Measurements from ENCODE around the gene CCNQ. TPM values are rescaled to one million over a fixed set of nuclear protein-coding genes. Genes with fewer than 3 reads are reported as not detected.

Gene CCNQ
- polyA plus RNA-seq, 1 of the 3 experiments (the other 2 are of a cell fraction) = 45.3 TPM

DNA sequence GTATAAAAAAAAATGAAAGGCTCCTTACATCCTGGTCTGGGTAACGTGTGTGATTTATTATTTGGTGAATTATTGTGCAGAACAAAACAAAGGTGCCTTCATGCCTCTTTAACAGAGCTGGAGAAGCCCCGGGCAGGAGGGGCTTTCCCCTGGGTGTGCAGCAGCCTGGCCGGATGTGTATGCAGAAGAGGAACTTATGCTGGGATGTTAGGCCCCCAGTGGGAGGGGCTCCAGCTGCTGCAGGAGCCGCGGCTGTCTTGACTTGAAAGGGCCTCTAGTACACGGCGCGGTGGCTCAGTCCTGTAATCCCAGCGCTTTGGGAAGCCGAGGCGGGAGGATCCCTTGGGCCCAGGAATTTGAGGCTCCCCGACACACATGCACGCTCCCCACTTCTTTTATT lies 16.0 kb downstream of the CCNQ start:
- Histone ChIP-seq H3K36me3 (replicated peaks in 1 of 2; ENCODE audit: control insufficient read depth in 1 of 2, insufficient read depth in 2 of 2, low read length in 1 of 2) (no peaks in the 10 kb centered on the region), H2AFZ (ENCODE audit: low read depth) (no peak overlapping the region), H3K9me2 (no peaks in the 10 kb centered on the region), H3K4me1 (ENCODE audit: control insufficient read depth in 1 of 2, insufficient read depth in 2 of 2, low read depth in 1 of 2, low read length in 1 of 2) (no peaks in the 10 kb centered on the region; a peak in 1 of 4 replicates), H3K4me3 (ENCODE audit: low read depth in 2 of 2, low read length in 1 of 2) (no peak overlapping the region), H3K9ac (no peak overlapping the region), H3K9me3 (no peaks in the 10 kb centered on the region), H4K20me1 (ENCODE audit: insufficient read depth) (no peaks in the 10 kb centered on the region), H3K4me2 (no peak overlapping the region), H3F3A (replicated peaks; ENCODE audit: insufficient read depth) (no peaks in the 10 kb centered on the region), H3K79me2 (ENCODE audit: insufficient read depth) (no peaks in the 10 kb centered on the region), H3K27ac (ENCODE audit: low read depth in 2 of 2, low read length in 1 of 2) (no peak overlapping the region; a peak in 1 of 4 replicates), H3K27me3 (ENCODE audit: insufficient read depth) (peaks cover 50% of the 10 kb centered on the region)
- no peak for TF ChIP-seq RCOR1 (IDR thresholded peaks at IDR 0.05; ENCODE audit: low read length)
- TF ChIP-seq EP300 (IDR thresholded peaks at IDR 0.05; ENCODE audit: borderline replicate concordance in 1 of 2, low read depth in 1 of 2, low read length in 1 of 2) = no peak
- no peak for TF ChIP-seq ELF1 (IDR thresholded peaks at IDR 0.05)
- no peak for TF ChIP-seq JUND (IDR thresholded peaks at IDR 0.05)
- no peak for TF ChIP-seq TCF12 (IDR thresholded peaks at IDR 0.05)
- no peak for TF ChIP-seq REST (IDR thresholded peaks at IDR 0.05; ENCODE audit: low read depth, low read length)
- no peak for TF ChIP-seq RAD21 (IDR thresholded peaks at IDR 0.05; ENCODE audit: low read length)
- no peak for TF ChIP-seq GABPA (IDR thresholded peaks at IDR 0.05; ENCODE audit: low read depth)
- no peak for TF ChIP-seq SMC3 (IDR thresholded peaks at IDR 0.05; ENCODE audit: low read depth, low read length)
- TF ChIP-seq FOSL2 (IDR thresholded peaks at IDR 0.05; ENCODE audit: borderline replicate concordance, low read depth) = no peak
- ChIA-PET CTCF (interaction anchor here (1.2 kb wide), 1 partner anchor 62 kb away, joined by 4 read pairs; no protein-coding TSS in a partner anchor), POLR2A (no interaction called here)
- 64% methylated on average over 9 of the region's 13 CpGs for WGBS (ENCODE audit: low lambda C conversion rate)
- DNase-seq = peak; percentile 65

DNA sequence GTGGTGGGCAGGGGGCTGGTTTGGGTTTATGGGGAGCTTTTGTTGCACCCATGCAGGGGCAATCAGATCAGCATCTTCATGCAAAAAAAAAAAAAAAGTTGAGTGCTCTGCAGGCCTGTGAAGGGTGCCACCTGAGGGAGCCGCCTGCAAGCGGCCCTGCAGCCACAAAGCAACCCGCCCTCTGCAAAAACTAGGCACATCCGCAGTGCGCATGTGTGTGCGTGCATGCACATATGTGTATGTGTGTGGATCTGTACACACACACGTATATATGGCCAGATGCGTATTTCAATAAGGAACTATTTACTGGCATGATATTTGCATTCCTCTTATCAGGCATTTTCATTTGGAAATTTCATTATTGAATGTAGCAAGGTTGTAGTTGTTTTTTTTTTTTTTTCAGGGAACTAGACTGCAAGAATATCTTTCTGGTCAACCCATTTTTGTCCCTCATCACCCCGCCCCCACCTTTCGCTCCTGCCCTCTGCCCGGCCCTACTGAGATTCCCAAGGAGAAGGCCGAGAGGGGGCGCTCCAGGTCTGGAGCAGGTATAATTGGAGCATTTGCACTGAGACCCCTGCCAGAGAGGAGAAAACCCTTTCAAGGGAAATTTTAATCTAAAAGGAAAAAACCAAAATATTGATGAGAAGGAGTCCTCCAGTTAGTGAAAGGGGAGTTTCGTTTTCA lies 18.1 kb downstream of the CCNQ start:
- no peak overlapping the region for H3K27ac ChIP-seq (ENCODE audit: low read depth in 2 of 2, low read length in 1 of 2)
- H3K9me3 ChIP-seq = no peaks in the 10 kb centered on the region
- H3K9me2 ChIP-seq = no peaks in the 10 kb centered on the region
- H3K27me3 ChIP-seq (ENCODE audit: insufficient read depth) = peaks cover 63% of the 10 kb centered on the region
- no peaks in the 10 kb centered on the region for H3K79me2 ChIP-seq (ENCODE audit: insufficient read depth)
- no peak overlapping the region for H3K4me2 ChIP-seq
- H2AFZ ChIP-seq (ENCODE audit: low read depth) = no peak overlapping the region
- WGBS (ENCODE audit: low lambda C conversion rate) = 55% methylated on average over 11 of the region's 14 CpGs
- DNase-seq = no peak
- no peak overlapping the region for H3K4me3 ChIP-seq (ENCODE audit: low read depth in 2 of 2, low read length in 1 of 2)
- H3K4me1 ChIP-seq (ENCODE audit: control insufficient read depth in 1 of 2, insufficient read depth in 2 of 2, low read depth in 1 of 2, low read length in 1 of 2) = peaks cover 0 to 13% of the 10 kb centered on the region in 2 experiments; a peak in 1 of 4 replicates
- ChIA-PET POLR2A (no interaction called here), CTCF (interaction anchor here (0.9 to 1.7 kb wide), 4 partner anchors 13 to 29 kb away, joined by 3 to 4 read pairs (median 4); no protein-coding TSS in a partner anchor)
- no peaks in the 10 kb centered on the region for H3K36me3 ChIP-seq (replicated peaks in 1 of 2; ENCODE audit: control insufficient read depth in 1 of 2, insufficient read depth in 2 of 2, low read length in 1 of 2)
- H4K20me1 ChIP-seq (ENCODE audit: insufficient read depth) = no peaks in the 10 kb centered on the region
- no peaks in the 10 kb centered on the region for H3F3A ChIP-seq (replicated peaks; ENCODE audit: insufficient read depth)
- TF ChIP-seq, protein P1, sequence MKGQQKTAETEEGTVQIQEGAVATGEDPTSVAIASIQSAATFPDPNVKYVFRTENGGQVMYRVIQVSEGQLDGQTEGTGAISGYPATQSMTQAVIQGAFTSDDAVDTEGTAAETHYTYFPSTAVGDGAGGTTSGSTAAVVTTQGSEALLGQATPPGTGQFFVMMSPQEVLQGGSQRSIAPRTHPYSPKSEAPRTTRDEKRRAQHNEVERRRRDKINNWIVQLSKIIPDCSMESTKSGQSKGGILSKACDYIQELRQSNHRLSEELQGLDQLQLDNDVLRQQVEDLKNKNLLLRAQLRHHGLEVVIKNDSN (IDR thresholded peaks at IDR 0.05; ENCODE audit: borderline replicate concordance, low read depth) = no peak
- TF ChIP-seq FOXM1 (IDR thresholded peaks at IDR 0.05; ENCODE audit: low read depth) (no peak), RCOR1 (IDR thresholded peaks at IDR 0.05; ENCODE audit: low read length) (no peak), GATA2 (CRISPR knock-in tag; IDR thresholded peaks at IDR 0.05) (no peak), FOSL2 (IDR thresholded peaks at IDR 0.05; ENCODE audit: borderline replicate concordance, low read depth) (no peak), CHD2 (IDR thresholded peaks at IDR 0.05; ENCODE audit: low read length, partially characterized antibody) (no peak)
- TF ChIP-seq, protein P2, sequence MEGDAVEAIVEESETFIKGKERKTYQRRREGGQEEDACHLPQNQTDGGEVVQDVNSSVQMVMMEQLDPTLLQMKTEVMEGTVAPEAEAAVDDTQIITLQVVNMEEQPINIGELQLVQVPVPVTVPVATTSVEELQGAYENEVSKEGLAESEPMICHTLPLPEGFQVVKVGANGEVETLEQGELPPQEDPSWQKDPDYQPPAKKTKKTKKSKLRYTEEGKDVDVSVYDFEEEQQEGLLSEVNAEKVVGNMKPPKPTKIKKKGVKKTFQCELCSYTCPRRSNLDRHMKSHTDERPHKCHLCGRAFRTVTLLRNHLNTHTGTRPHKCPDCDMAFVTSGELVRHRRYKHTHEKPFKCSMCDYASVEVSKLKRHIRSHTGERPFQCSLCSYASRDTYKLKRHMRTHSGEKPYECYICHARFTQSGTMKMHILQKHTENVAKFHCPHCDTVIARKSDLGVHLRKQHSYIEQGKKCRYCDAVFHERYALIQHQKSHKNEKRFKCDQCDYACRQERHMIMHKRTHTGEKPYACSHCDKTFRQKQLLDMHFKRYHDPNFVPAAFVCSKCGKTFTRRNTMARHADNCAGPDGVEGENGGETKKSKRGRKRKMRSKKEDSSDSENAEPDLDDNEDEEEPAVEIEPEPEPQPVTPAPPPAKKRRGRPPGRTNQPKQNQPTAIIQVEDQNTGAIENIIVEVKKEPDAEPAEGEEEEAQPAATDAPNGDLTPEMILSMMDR (IDR thresholded peaks at IDR 0.05) = peak; percentile 36
- no peak overlapping the region for H3K9ac ChIP-seq
